ENCODE data around the gene PLVAP. TPM values are rescaled to one million over a fixed set of nuclear protein-coding genes. Genes with fewer than 3 reads are reported as not detected.

Gene PLVAP, protein sequence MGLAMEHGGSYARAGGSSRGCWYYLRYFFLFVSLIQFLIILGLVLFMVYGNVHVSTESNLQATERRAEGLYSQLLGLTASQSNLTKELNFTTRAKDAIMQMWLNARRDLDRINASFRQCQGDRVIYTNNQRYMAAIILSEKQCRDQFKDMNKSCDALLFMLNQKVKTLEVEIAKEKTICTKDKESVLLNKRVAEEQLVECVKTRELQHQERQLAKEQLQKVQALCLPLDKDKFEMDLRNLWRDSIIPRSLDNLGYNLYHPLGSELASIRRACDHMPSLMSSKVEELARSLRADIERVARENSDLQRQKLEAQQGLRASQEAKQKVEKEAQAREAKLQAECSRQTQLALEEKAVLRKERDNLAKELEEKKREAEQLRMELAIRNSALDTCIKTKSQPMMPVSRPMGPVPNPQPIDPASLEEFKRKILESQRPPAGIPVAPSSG
- 15.2 and 73.9 TPM in 2 replicates for total RNA-seq

DNA sequence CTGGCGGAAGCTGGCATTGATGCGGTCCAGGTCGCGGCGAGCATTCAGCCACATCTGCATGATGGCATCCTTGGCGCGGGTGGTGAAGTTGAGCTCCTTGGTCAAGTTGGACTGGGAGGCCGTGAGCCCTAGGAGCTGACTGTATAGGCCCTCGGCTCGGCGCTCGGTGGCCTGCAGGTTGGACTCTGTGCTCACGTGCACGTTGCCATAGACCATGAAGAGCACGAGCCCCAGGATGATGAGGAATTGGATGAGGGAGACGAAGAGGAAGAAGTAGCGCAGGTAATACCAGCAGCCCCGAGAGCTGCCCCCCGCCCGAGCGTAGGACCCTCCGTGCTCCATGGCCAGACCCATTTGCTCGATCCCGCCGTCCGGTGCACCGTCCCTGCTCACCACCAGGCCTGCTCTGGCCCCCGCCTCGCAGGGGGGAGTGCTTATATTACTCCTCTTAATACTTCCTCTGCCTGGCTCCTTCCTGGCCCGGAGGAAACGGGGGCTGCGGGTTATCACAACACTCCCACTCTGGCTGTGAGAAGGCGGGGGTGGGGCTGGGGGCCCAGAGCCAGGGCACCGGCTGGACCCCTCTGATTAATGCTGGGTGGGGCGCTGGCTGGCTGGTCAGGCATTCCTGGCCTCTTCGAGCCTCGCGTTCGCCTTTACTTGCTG is at the start of gene PLVAP:
Gene PLVAP (minus strand): TSS at position 408 of the 666 bp plus-strand sequence. CDS start 54 bp downstream, at position 354.
- peak; percentile 60 for DNase-seq

DNA sequence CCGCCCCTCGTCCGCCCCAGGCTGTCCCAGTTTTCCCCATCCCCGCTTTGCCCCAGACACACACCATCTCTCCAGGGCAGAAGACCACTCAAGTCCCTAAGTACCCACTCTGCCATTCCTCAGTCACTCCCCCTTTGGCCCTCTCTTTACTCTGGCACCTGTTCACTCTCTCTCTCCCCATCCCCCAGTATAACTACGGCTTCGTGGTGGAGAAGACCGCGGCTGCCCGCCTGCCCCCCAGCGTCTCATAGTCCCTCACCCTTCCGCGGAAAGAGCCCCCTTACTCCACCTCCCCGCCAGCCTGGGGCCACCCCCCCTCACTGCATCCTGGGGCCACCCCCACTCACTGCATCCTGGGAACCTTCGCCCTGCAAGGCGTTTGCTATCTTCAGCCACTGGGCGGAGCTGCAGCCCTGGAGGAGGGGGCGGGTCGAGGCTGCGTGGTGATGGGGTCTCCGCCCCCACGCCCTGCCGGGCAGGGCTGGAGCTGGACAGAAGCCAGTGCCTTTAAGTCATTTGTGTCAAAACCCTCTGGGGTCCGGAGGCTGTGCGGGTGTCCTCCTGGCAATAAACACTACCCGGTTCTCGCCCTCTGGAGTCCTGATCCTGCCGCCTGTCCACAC is 47.7 kb upstream of the PLVAP start:
- DNase-seq = peak; percentile 54

DNA sequence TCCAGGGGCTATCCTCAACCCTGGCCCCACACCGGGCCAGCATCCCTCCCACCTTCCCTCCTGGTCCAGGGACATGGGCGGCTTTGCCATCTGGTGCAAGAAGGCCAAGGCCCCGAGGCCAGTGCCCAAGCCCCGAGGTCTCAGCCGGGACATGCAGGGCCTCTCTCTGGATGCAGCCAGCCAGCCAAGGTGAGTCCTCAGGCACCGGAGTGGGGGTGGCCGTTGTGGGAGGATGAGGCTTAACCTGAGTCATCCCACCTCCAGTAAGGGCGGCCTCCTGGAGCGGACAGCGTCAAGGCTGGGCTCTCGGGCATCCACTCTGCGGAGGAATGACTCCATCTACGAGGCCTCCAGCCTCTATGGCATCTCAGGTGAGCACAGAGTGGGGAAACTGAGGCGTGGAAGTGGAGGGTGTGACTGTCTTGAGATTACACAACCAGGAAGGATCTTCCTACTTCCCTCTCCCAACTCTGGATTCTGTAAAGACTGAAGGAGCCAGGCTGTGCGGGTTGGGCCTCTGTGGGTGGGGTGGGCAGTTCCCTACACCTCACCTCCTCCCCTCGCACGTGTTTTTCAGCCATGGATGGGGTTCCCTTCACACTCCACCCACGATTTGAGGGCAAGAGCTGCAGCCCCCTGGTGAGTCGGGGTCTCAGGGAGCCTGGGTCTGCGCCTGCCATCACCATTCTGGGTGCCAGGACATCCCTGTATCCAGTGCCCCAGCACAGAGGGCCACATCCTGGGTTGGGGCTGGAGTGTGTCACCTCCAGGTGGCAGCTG is 46.5 kb upstream of the PLVAP start:
- DNase-seq = no peak

DNA sequence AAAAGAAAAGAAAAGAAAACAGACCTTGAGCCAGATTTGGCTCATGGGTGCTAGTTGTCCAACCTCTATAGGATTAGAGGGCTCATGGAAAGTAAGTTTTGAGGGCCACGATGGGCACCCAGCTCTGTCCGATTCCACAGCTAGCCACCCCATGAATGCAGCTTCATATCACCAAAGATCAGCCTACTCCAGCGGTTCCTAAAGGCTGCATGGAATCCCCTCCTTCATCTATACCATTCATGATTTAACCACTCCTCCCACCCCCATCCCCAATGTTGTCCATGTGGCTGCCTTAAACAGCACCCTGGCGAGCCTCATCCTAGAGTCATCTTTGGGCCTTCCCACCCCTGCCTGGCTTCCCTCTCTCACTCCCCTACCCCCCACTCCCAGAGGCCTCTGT is 44.8 kb upstream of the PLVAP start:
- DNase-seq = no peak

DNA sequence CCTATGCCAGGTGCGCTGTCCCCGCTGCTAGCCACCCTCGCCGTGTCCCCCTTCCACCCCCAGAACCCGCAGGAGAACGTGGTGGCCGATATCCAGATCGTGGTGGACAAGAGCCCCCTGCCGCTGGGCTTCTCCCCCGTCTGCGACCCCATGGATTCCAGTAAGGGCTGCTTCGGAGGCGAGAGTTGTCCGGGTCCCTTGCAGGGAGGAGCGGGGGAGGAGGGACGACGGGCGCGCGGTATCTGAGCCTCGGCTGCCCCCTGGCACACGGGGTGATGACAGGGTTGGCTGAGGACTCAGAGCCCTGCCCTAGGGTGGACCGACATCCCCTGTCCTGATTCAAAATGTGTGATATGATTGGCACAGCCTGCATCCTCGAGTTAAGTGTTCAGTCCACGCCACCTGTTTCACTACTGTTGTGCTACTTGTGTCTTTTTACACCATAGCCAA is 43.4 kb upstream of the PLVAP start:
- DNase-seq = peak; percentile 60

DNA sequence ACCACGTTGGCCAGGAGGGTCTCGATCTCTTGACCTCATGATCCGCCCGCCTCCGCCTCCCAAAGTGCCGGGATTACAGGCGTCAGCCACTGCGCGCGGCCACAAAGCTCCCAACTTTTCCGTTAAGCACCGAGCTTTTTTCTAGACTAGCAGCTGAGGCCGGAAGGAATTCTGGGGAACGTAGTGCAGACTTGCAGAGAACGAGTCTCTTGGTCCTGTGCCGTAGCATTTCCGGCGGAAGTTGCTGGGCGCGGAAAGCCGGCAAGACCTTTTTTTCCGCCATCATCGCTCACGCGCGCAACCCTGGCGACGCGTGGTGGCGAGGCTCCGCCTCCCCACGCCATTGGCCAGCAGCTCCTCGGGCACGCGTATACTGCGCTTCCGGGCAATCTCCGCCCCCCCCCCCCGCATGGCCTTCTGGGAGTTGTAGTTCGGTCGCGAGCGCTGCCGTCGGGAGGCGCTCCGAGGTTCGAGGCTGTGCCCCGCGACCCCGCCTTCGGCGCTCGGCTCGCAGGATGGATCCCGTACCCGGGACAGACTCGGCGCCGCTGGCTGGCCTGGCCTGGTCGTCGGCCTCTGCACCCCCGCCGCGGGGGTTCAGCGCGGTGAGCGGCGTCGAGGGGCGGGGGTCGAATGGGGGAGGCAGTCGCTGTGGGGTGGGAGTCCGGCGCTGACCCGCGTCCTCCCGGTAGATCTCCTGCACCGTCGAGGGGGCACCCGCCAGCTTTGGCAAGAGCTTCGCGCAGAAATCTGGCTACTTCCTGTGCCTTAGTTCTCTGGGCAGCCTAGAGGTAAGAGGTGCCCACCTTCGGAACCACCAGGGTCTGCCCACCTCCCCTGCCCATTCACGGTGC is 42.7 kb upstream of the PLVAP start, which contains the start of gene MVB12A:
Gene MVB12A (plus strand): TSS at position 427 of the 854 bp plus-strand sequence. CDS start 89 bp downstream, at position 516.
- DNase-seq = peak; percentile 100

DNA sequence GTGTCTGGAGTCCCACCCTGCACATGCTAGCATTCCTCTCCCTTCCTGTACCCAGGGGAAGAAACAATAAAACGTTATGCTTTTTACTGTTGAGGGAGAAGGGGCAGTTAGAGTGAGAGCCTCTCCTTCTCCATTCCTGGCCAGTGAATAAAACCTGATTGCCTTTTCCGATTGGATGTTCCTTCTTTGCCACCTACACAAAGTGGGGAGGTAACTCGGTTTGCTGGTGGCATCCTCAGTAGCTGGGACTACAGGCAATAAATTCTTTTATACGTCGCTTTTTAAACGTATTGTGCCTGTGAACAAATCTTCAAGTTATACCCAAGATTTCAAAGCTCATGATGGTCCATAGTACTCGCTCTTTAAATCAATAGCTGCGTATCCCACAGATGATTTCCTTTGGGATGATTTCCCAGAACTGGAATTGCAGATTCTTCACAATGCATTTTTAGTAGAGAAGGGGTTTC is 42.0 kb upstream of the PLVAP start:
- no peak for DNase-seq

DNA sequence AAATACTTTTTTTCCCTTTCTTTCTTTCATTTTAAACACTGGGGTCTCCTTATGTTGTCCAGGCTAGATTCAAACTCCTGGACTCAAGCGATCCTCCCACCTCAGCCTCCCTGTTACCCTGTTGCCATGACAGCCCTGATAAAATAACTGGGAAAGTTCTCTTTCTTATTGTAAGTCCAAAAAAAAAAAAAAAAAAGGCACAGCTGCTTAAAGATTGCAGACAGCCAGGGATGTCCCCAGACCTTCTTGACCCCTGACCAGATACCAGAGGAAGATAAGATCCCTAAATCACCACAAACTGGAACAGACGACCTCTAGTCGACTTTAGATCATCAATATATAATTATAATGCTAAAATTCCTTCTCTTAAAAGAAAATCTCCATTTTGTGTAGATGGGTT is 41.6 kb upstream of the PLVAP start:
- DNase-seq = no peak

DNA sequence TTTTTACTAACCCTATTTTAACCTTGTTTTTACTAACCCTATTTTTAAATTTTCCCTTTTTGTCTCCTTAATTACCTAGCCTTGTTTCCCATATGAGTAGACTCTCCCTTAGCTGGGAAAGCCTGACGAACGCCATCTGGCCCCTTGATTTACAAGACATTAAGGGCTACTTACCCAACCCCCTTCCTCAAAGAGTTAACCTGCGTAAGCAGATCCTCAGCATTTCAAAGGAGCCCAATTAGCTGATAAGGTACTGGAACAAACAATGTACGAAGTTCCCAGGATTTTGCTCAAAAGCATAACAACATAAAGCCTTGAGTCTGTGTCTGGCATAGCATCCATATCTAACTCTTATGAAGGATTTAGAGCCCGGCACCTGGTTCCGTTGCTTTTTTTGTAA is 38.0 kb upstream of the PLVAP start:
- DNase-seq = no peak

DNA sequence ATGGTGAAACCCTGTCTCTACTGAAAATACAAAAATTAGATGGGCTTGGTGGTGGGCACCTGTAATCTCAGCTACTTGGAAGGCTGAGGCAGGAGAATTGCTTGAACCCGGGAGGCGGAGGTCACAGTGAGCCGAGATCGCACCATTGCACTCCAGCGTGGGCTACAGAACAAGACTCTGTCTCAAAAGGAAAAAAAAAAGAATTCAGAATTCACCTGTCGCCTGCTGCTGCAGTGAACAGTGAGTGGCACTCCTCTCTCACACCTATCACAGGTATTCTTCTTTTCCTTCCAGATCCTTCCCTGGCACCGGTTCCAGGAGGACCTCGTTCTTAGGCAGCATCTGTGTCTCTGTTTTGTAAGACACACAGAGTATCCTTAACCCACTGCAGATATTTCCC is 37.0 kb upstream of the PLVAP start:
- DNase-seq = no peak

DNA sequence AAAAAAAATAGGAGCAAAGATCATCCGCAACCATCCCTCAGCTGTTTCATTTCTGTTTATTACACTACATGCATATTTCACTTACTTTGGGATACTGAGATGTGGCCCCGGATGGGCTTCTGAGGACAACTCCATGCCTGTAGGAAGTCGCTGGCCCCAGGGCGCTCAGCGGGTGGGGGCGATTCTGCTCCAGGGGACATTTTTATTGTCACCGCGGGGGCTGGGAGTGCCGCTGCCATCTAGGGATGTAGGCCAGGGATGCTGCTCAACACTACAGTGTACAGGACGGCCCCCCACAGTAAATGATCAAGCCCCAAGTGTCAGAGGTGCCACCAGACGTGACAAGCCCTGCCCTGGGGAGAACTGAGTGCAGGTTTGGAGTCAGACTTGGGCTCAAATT is 34.7 kb upstream of the PLVAP start:
- DNase-seq = no peak

DNA sequence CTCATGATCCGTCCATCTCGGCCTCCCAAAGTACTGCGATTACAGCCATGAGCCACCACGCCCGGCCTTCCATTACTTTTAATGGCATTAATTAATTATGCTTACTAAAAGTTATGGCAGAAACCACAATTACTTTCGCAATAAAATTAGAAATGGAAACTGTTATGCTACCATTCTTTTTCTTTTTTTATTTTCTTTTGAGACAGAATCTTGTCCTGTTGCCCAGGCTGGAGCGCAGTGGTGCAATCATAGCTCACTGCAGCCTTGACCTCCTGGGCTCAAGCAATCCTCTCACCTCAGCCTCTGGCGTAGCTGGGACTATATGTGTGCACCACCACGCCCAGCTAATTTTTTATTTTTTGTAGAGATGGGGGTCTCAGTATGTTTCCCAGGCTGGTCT is 32.8 kb upstream of the PLVAP start:
- no peak for DNase-seq

DNA sequence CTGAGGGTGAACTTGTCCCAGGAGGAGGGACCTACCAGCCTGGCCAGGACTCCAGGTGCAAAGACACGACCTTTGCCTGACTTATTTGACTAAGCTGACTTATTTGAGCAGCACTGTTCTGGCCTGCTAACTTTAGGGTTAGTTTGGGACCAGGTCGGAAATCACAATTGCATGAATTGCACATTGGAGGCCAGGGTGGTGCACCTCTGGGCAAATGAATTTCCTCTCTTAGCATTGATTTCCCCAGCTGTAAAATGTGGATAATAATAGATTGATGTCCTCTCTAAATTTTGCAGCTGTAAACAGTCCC is 29.7 kb upstream of the PLVAP start:
- no peak for DNase-seq

DNA sequence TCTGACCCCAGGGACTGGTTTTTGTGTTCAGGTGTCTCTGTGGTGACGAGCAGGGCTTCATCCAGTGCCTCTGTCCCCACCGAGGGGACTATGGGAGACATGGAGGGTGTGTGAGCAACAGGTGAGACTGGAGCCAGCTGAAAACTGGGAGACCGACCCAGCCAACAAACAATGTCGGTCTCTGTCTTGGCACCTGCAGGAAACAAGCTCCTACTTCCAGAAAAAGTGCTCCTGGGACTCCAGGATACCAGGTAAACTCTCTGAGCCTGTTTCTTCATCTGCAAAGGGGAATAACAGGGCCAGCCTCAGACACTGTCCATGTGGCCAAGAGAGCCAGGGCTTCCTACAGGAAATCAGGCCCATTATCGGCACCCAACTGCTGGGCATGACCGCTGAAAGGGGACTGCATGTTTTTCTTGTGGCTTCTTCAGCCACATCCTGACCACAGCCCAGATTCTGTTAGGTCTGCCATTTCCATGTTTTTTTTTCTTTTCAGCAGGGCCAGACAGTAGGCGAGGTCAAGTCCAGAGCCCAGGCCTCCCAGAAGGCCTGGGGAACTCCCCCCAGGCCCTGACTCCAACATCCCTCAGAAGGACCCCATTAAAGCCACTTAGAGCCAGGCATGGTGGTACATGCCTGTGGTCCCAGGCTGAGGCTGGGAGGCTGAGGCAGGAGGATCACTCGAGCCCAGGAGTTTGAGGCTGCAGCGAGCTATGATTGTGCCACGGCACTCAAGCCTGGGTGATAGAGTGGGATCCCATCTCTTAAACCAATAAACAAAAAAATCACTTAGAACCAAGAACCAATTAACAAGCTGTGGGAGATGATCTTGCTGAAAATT is 29.1 kb upstream of the PLVAP start:
- DNase-seq = no peak

DNA sequence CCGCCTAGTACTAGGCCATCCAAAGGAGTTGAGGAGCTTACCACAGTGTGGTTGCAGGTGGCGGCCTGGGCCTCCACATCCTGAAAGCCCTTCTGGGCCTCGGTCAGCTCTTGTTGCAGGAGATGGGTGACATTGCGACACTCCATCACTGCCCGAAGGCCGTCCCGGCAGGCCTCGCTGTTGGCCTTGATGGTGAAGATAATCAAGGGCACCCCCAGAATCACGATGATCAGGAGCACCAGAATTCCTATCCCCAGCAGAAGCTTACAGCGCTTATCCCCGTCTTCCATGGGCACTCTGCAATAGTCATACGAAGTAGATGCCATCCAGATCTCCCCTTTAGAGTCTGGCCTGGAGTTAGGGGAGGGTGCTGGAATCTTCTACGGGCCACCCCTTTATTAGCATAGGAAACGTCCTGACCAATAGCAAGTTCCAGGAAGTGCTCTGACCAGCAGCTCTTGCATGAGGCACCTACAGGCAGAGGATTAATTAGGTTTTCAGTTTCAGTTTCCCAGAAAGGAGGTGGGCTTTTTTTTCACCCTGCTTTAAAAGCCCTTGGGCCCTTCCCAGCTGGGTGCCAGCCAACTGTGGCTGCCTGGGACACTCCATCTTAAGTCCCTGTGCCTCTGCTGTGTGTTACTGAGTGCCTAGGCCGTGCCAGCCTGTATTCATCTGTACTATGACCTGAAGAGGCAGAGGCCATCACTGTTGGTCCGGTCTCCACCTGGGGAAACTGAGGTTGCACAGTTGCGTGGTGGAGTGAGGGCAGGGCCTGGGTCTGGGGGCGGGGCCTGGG is 28.3 kb upstream of the PLVAP start, which contains the start of gene BST2:
Gene BST2 (minus strand): TSS at position 381 of the 796 bp plus-strand sequence. CDS start 55 bp downstream, at position 326.
- peak; percentile 68 for DNase-seq

DNA sequence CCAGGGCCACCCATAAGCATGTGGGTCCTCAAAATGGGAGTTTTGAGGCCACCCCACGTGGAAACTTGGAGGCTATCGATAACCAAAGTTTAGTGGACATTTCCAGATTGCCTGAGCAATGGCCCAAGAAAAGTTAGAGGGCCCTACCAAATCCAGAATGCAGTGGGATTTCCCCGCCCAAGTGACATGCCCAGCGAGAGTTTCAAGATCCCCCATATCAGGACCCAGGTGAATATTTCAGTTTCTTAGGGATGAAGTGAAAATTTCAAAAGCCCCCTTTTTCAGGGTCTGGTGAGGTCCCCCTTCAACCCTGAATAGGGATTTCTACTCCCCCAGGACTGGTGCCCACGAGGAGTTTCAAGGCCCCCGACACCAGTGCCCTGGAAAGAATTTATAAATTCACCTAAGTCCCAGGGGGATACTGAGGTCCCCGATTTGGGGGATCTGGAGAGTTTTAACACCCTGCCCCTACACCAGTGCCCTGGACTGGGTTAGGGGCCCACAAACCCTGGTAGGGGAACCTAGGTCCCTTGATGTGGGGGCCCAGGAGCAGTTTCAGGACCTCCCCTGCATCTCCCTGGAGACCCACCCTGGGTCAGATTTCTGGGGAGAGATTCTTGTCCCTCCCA is 27.6 kb upstream of the PLVAP start:
- no peak for DNase-seq

DNA sequence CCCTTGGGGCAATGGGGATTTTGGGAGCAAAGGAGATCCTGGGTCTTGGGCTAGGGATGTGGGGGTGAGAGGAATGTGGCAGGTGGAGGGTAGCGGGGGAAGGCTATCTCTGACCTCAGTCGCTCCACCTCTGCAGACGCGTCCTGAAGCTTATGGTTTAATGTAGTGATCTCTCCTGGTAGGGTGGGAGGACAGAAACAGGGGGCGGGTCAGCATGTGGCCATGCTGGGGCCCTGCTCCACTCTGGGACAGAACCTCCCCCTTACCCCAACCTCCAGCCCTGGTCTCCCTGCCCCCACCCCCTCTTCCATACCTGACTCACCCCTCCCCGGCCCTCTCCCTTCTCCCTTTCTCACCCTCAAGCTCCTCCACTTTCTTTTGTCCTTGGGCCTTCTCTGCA is 26.9 kb upstream of the PLVAP start:
- no peak for DNase-seq

DNA sequence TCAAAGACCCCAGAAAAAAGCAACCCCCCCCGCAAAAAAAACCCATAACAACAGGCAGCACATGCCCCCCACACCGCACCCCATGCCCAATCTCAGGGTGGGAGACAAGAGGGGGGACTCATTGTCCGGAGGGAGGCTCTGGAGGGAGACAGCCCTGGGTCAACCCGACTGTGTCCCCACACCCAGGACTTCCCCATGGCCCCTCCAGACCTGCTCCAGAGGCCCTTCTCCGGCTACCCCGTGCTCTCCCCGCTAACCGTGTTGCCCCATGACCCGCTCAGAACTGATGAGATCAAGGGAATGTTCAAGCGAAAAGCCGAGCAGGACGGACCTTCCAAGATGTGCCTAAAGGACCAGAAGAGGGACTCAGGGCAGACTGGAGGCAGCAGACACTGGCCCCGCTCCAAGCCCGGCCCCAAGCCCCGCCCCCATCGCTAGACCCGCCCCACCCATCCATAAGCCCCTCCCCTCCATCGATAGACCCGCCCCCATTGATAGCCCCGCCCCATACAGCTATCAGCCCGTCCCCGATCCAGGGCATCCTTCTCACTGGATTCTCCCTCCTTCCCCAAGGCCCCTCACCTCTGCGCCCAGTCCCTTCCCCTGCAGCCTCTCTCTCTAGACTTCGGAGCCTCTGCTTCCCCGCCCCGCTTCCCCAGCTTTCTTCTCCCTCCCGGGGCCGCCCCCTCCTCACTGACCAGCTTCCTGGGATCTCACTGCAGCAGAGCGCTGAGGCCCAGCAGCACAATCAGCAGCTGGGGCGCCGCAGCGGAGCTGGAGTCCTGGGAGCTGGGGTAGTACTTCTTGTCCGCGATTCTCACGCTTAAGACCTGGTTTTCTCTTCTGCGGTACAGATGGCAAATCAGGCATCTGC is 26.1 kb upstream of the PLVAP start:
- peak; percentile 31 for DNase-seq

All from dermis blood vessel endothelial cell (primary cell).